Panc1 (cell line): ENCODE results near the gene CHAF1A. TPM values are rescaled to one million over a fixed set of nuclear protein-coding genes. Genes with fewer than 3 reads are reported as not detected.

Source experiments
- ATAC-seq: fragments of 200-7000 bp; cut with Tn5 transposase; 2 replicates; pipeline ENCODE4 v1.9.1; 2020; ENCODE audit warnings: mild to moderate bottlenecking, moderate library complexity
- Bru-seq: library from RNA; stranded (reverse); fragments of 400-500 nt; gene quantifications from one replicate; lab custom pipeline; 2021; lab: Mats Ljungman, UMichigan
- BruChase-seq, 2 experiments: library from RNA; stranded (reverse); fragments of 400-500 nt; gene quantifications; one replicate each; lab custom pipeline; 2021; lab: Mats Ljungman, UMichigan
- BruUV-seq: library from RNA; stranded (reverse); fragments of 400-500 nt; replicated peaks from 2 replicates; lab custom pipeline; 2021; lab: Mats Ljungman, UMichigan
- CTCF ChIA-PET: fragments of 300-600 bp; sonication (Branson Sonifier 250); formaldehyde crosslinking; loops from one replicate; lab custom pipeline; 2022; ENCODE audit warnings: antibody characterized with exemption; lab: Charles Lee
- POLR2A ChIA-PET: fragments of 300-600 bp; sonication (Branson Sonifier 250); formaldehyde crosslinking; loops from one replicate; lab custom pipeline; 2022; ENCODE audit warnings: antibody characterized with exemption; lab: Charles Lee
- DNase-seq: peaks from one replicate; pipeline ENCODE4 v3.0.0-alpha.2; 2010; ENCODE audit warnings: low read depth, low spot score
- H3K27ac ChIP-seq: 2 replicates; pipeline ENCODE4 v1.5.1; 2011; ENCODE audit warnings: mild to moderate bottlenecking, low read length, inconsistent platforms
- H3K27me3 ChIP-seq: fragments of 200-500 bp; sonication (Bioruptor generic); 2 replicates; pipeline ENCODE4 v1.6.0; 2014; ENCODE audit warnings: low read length, inconsistent platforms; ENCODE audit not compliant: control insufficient read depth, insufficient read depth
- H3K36me3 ChIP-seq: fragments of 200-500 bp; sonication (Bioruptor generic); 2 replicates; pipeline ENCODE4 v1.5.1; 2014; ENCODE audit warnings: inconsistent platforms, mild to moderate bottlenecking, low read length, moderate library complexity; ENCODE audit not compliant: control insufficient read depth, insufficient read depth
- H3K4me1 ChIP-seq: 2 replicates; pipeline ENCODE4 v1.5.1; 2011; ENCODE audit warnings: inconsistent platforms, mild to moderate bottlenecking, low read length, moderate library complexity; ENCODE audit not compliant: control insufficient read depth, insufficient read depth
- H3K4me3 ChIP-seq, 2 experiments: 2 replicates each; pipeline ENCODE4 v1.5.1; 2011 to 2012; ENCODE audit warnings: low read depth in 2 of 2, low read length in 2 of 2, mild to moderate bottlenecking in 2 of 2, inconsistent platforms in 1 of 2, moderate library complexity in 1 of 2
- H3K9me3 ChIP-seq: fragments of 200-500 bp; sonication (Bioruptor generic); 2 replicates; pipeline ENCODE4 v1.5.1; 2014; ENCODE audit warnings: low read depth, mild to moderate bottlenecking, inconsistent platforms, low read length, moderate library complexity; ENCODE audit not compliant: control insufficient read depth, insufficient read depth
- POLR2AphosphoS5 ChIP-seq: IDR thresholded peaks from 2 replicates; pipeline ENCODE4 v1.6.1; 2012; ENCODE audit warnings: mild to moderate bottlenecking, low read depth, low read length, moderate library complexity
- SIN3A ChIP-seq: IDR thresholded peaks from 2 replicates; pipeline ENCODE4 v1.6.1; 2012; ENCODE audit warnings: low read depth, mild to moderate bottlenecking, low read length, moderate library complexity, borderline replicate concordance; ENCODE audit not compliant: insufficient read depth
- TCF7L2 ChIP-seq: IDR thresholded peaks from 2 replicates; pipeline ENCODE4 v1.6.1; 2011; ENCODE audit warnings: mild to moderate bottlenecking, low read depth, low read length, inconsistent platforms
- in situ Hi-C: cut with HindIII; loops from 2 replicates; pipeline ENCODE4 v1.10.0; 2016; ENCODE audit warnings: low sequenced_read_pairs, low pct_unique_long_range_greater_than_20kb
- intact Hi-C: fragments of 100-400 bp; cut with micrococcal nuclease; formaldehyde crosslinking; loops from one replicate; pipeline ENCODE4 v1.10.0; 2022; ENCODE audit not compliant: unreplicated experiment
- long read RNA-seq: library from polyadenylated mRNA; unstranded; transcript quantifications from one replicate; pipeline ENCODE4 v2.0.0, GENCODE V29; 2021; ENCODE audit not compliant: unreplicated experiment
- polyA plus RNA-seq: library from polyadenylated mRNA; unstranded; fragments of >200 nt; gene quantifications from one replicate; pipeline ENCODE4 v1.2.1, GENCODE V29; 2012; ENCODE audit warnings: missing spikeins; ENCODE audit not compliant: insufficient read length
- total RNA-seq: library from RNA; stranded (reverse); gene quantifications from one replicate; pipeline ENCODE4 v1.2.1, GENCODE V29; 2021; ENCODE audit not compliant: unreplicated experiment
- TF ChIP-seq, protein P1 (sequence below): fragments of 450-650 bp; IDR thresholded peaks from 2 replicates; pipeline ENCODE4 v1.5.1; 2017; ENCODE audit warnings: mild to moderate bottlenecking

Gene CHAF1A, protein sequence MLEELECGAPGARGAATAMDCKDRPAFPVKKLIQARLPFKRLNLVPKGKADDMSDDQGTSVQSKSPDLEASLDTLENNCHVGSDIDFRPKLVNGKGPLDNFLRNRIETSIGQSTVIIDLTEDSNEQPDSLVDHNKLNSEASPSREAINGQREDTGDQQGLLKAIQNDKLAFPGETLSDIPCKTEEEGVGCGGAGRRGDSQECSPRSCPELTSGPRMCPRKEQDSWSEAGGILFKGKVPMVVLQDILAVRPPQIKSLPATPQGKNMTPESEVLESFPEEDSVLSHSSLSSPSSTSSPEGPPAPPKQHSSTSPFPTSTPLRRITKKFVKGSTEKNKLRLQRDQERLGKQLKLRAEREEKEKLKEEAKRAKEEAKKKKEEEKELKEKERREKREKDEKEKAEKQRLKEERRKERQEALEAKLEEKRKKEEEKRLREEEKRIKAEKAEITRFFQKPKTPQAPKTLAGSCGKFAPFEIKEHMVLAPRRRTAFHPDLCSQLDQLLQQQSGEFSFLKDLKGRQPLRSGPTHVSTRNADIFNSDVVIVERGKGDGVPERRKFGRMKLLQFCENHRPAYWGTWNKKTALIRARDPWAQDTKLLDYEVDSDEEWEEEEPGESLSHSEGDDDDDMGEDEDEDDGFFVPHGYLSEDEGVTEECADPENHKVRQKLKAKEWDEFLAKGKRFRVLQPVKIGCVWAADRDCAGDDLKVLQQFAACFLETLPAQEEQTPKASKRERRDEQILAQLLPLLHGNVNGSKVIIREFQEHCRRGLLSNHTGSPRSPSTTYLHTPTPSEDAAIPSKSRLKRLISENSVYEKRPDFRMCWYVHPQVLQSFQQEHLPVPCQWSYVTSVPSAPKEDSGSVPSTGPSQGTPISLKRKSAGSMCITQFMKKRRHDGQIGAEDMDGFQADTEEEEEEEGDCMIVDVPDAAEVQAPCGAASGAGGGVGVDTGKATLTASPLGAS
- total RNA-seq: 45.4 TPM
- polyA plus RNA-seq: 23.8 TPM
- percentile 74 among the genes with signal in this experiment for Bru-seq, nascent RNA
- percentile 76 among the genes with signal in this experiment for BruChase-seq, experiment 1, labeled RNA remaining after a 2-hour chase
- percentile 81 among the genes with signal in this experiment for BruChase-seq, experiment 2, labeled RNA remaining after a 6-hour chase
- long read RNA-seq, transcript CHAF1A-201 (15 exons, 3,339 nt): major isoform, 24 of 88 reads
- long read RNA-seq, partial matches to known transcripts: 49 of 88 reads
- long read RNA-seq, other reads (novel, unspliced or antisense): 15 of 88 reads

DNA sequence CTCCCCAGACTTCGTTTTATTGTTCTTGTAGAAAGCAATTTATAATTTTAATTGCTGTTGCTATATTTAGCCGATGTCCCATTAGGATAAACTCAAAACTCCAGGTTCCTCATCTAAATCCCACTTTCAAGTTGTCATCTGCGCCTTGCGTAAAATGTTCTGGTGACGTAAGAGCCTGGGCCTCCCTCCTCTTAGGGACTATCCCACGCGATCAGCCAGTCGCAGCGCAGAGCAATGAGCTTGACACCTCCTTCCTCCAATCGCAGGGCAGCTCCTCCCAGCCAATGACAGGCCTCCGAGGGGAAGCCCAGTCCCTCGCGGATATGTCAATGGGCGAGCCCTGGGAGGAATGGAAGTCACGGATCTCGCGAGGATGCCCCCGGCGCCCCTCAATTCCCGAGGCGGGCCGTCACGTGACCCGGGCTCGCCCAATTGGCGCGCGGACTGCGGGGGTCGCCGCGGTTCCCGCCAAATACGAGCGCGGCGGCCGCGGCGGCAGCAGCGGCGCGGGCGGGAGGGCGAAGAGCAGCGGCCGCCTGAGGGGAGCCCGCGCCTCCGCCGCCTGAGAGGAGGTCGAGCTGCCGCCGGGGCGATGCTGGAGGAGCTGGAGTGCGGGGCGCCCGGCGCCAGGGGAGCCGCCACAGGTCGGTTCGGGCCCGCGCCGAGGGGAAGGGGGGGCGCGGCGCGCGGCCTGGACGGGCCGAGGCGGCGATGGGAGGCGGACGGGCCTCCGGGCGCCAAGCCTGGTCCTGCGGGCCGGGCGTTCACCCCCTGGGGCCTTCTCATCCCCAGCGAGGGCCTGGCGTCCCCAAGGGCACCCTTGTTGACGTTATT lies at the start of gene CHAF1A:
Gene CHAF1A, plus strand, starts transcription at position 470 of the 834 bp plus-strand sequence. Its CDS starts 123 bp downstream, at position 593.
- POLR2A ChIA-PET: interaction anchor here (0.6 kb wide), 1 partner anchor 55 kb away, joined by 11 read pairs; the partner anchor contains the start of gene UBXN6
- in situ Hi-C loops (no loop called here), intact Hi-C loops (loop anchor here (5.0 kb wide), 1 partner anchor 35 kb away; no protein-coding TSS in a partner anchor)
- Histone ChIP-seq H3K27ac (peak within 1 kb of the TSS; percentile 86), H3K4me1 (peaks cover 10% of the 10 kb centered on the region), H3K27me3 (no peaks in the 10 kb centered on the region), H3K4me3 (peak within 1 kb of the TSS; percentile 84 to 86), H3K36me3 (peaks cover 2% of the 10 kb centered on the region; the same call in 1 of the 2 replicates), H3K9me3 (no peaks in the 10 kb centered on the region)
- CTCF ChIA-PET: interaction anchor here (0.6 kb wide), 2 partner anchors 16 to 262 kb away, joined by 3 to 5 read pairs; no protein-coding TSS in a partner anchor
- peak; percentile 96 for ATAC-seq
- DNase-seq: peak; percentile 92
- BruUV-seq: no TSS peak
- TF ChIP-seq POLR2AphosphoS5: 0 out of 2 replicates have a peak, but pooled peaks have one; percentile 20
- TF ChIP-seq TCF7L2: no peak
- TF ChIP-seq SIN3A: peak; percentile 88; the same call in 1 of the 2 replicates

DNA sequence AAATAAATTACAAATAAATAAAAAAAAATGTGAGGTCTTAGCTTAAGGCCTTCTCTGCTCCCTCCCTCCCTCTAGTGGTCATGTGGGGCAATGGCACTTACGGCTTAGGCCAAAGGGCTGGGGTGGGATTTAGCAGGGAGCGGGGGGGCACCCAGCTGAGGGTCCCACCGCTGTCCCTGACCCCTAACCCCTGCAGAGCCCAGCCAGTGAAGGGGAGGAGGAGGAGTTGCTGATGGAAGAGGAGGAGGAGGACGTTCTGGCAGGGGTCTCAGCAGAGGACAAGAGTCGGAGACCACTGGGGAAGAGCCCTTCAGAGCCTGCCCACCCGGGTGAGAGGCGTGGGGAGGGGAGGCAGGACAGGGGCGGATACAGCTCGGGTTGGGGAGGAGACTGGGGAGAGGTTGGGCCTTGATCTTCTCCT lies 49.7 kb upstream of the CHAF1A start:
- no peaks in the 10 kb centered on the region for H3K4me1 ChIP-seq
- no peak overlapping the region for H3K27ac ChIP-seq
- H3K4me3 ChIP-seq: no peak overlapping the region
- no peaks in the 10 kb centered on the region for H3K36me3 ChIP-seq
- ATAC-seq: peak; percentile 66; the same call in 1 of the 2 replicates
- in situ Hi-C loops (no loop called here), intact Hi-C loops (no loop called here)
- TF ChIP-seq TCF7L2: no peak
- TF ChIP-seq, protein P1, sequence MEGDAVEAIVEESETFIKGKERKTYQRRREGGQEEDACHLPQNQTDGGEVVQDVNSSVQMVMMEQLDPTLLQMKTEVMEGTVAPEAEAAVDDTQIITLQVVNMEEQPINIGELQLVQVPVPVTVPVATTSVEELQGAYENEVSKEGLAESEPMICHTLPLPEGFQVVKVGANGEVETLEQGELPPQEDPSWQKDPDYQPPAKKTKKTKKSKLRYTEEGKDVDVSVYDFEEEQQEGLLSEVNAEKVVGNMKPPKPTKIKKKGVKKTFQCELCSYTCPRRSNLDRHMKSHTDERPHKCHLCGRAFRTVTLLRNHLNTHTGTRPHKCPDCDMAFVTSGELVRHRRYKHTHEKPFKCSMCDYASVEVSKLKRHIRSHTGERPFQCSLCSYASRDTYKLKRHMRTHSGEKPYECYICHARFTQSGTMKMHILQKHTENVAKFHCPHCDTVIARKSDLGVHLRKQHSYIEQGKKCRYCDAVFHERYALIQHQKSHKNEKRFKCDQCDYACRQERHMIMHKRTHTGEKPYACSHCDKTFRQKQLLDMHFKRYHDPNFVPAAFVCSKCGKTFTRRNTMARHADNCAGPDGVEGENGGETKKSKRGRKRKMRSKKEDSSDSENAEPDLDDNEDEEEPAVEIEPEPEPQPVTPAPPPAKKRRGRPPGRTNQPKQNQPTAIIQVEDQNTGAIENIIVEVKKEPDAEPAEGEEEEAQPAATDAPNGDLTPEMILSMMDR: peak; percentile 86
- POLR2A ChIA-PET: no interaction called here
- H3K27me3 ChIP-seq: no peaks in the 10 kb centered on the region
- H3K9me3 ChIP-seq: no peaks in the 10 kb centered on the region
- no TSS peak for BruUV-seq
- CTCF ChIA-PET: interaction anchor here (0.5 to 1.8 kb wide), 11 partner anchors 10 to 1302 kb away, joined by 3 to 15 read pairs (median 4); partner anchors contain the start of gene PLIN4
- DNase-seq: no peak
